GM23338 (cell line): Measurements from ENCODE around the gene SP140L. TPM values are rescaled to one million over a fixed set of nuclear protein-coding genes. Genes with fewer than 3 reads are reported as not detected.

Experiments used
- ATAC-seq: fragments of 200-7000 bp; cut with Tn5 transposase; 3 replicates; pipeline ENCODE4 v1.9.1; 2020
- DNase-seq: peaks from one replicate; pipeline ENCODE4 v3.0.0-alpha.2; 2015; ENCODE audit warnings: low spot score
- H2AFZ ChIP-seq: fragments of 200-600 bp; sonication (generic); 2 replicates; pipeline ENCODE4 v1.8.0; 2016; ENCODE audit warnings: antibody characterized with exemption, mild to moderate bottlenecking, moderate library complexity
- H3F3A ChIP-seq: fragments of 200-600 bp; sonication (generic); replicated peaks from 2 replicates; pipeline ENCODE4 v1.8.0; 2017; ENCODE audit warnings: antibody characterized with exemption, mixed run types, low read depth
- H3K27ac ChIP-seq: fragments of 200-600 bp; sonication (generic); 2 replicates; pipeline ENCODE4 v1.6.1; 2016; ENCODE audit warnings: low read depth
- H3K27me3 ChIP-seq: fragments of 200-600 bp; sonication (generic); 2 replicates; pipeline ENCODE4 v1.8.0; 2016; ENCODE audit warnings: mild to moderate bottlenecking, mixed run types, moderate library complexity; ENCODE audit not compliant: insufficient read depth
- H3K36me3 ChIP-seq: fragments of 200-600 bp; sonication (generic); 2 replicates; pipeline ENCODE4 v1.8.0; 2016; ENCODE audit warnings: mild to moderate bottlenecking; ENCODE audit not compliant: insufficient read depth
- H3K4me1 ChIP-seq: fragments of 200-600 bp; sonication (generic); 2 replicates; pipeline ENCODE4 v1.8.0; 2016; ENCODE audit warnings: mild to moderate bottlenecking, moderate library complexity; ENCODE audit not compliant: insufficient read depth
- H3K4me2 ChIP-seq: fragments of 200-600 bp; sonication (generic); 2 replicates; pipeline ENCODE4 v1.7.1; 2017; ENCODE audit warnings: mixed run types
- H3K4me3 ChIP-seq: fragments of 200-600 bp; sonication (generic); 2 replicates; pipeline ENCODE4 v1.6.1; 2016; ENCODE audit warnings: mixed run types
- H3K79me2 ChIP-seq: fragments of 200-600 bp; sonication (generic); replicated peaks from 2 replicates; pipeline ENCODE4 v1.8.0; 2017; ENCODE audit warnings: mild to moderate bottlenecking; ENCODE audit not compliant: insufficient read depth
- H3K9me2 ChIP-seq: fragments of 200-600 bp; sonication (generic); 2 replicates; pipeline ENCODE4 v1.8.0; 2017; ENCODE audit not compliant: insufficient read depth
- H4K20me1 ChIP-seq: fragments of 200-600 bp; sonication (generic); replicated peaks from 2 replicates; pipeline ENCODE4 v1.8.0; 2017; ENCODE audit warnings: mild to moderate bottlenecking; ENCODE audit not compliant: insufficient read depth
- H3K27ac Mint-ChIP-seq: 2 replicates; pipeline ENCODE4 v1.8.0; 2020; ENCODE audit warnings: inconsistent platforms, mild to moderate bottlenecking, moderate library complexity, mixed read lengths
- H3K27me3 Mint-ChIP-seq: 3 replicates; pipeline ENCODE4 v1.8.0; 2022; ENCODE audit warnings: low read depth, mild to moderate bottlenecking, moderate library complexity, mixed read lengths, inconsistent platforms; ENCODE audit not compliant: insufficient read depth, poor library complexity
- H3K36me3 Mint-ChIP-seq: 3 replicates; pipeline ENCODE4 v1.8.0; 2021; ENCODE audit warnings: low read depth, mild to moderate bottlenecking, inconsistent platforms, moderate library complexity, mixed read lengths
- H3K4me1 Mint-ChIP-seq: 3 replicates; pipeline ENCODE4 v1.8.0; 2020; ENCODE audit warnings: mild to moderate bottlenecking, inconsistent platforms, mixed read lengths
- H3K4me3 Mint-ChIP-seq: 3 replicates; pipeline ENCODE4 v1.8.0; 2021; ENCODE audit warnings: moderate library complexity, mild to moderate bottlenecking, inconsistent platforms, mixed read lengths
- H3K9me3 Mint-ChIP-seq: 3 replicates; pipeline ENCODE4 v1.8.0; 2020; ENCODE audit warnings: moderate library complexity, mild to moderate bottlenecking, inconsistent platforms, mixed read lengths
- EZH2 ChIP-seq: fragments of 200-600 bp; sonication (generic); IDR thresholded peaks from one replicate; pipeline ENCODE4 v1.8.0; 2017; ENCODE audit warnings: antibody characterized with exemption, mild to moderate bottlenecking, low read depth; ENCODE audit not compliant: unreplicated experiment
- EZH2phosphoT487 ChIP-seq: fragments of 200-600 bp; sonication (generic); IDR thresholded peaks from one replicate; pipeline ENCODE4 v1.8.1; 2018; ENCODE audit warnings: antibody characterized with exemption; ENCODE audit not compliant: unreplicated experiment
- NANOG ChIP-seq: IDR thresholded peaks from 2 replicates; pipeline ENCODE4 v1.6.1; 2016; ENCODE audit warnings: antibody characterized with exemption, borderline replicate concordance
- POLR2AphosphoS5 ChIP-seq: IDR thresholded peaks from 2 replicates; pipeline ENCODE4 v1.6.1; 2016; ENCODE audit warnings: antibody characterized with exemption, low read depth
- ZNF462 ChIP-seq: fragments of 250-450 bp; sonication (Bioruptor Pico); IDR thresholded peaks from 2 replicates; pipeline ENCODE4 v1.5.0; 2020; ENCODE audit warnings: mild to moderate bottlenecking, moderate library complexity
- polyA plus RNA-seq: library from polyadenylated mRNA; unstranded; fragments of >200 nt; fragmentation: Nextera tagmentation; extraction: Ambion mirVana; gene quantifications from 2 replicates; pipeline ENCODE4 v1.2.1, GENCODE V29; 2016
- total RNA-seq: library from RNA; depleted of rRNA; stranded (reverse); fragments of >200 nt; shearing (Covaris generic); gene quantifications from 2 replicates; pipeline ENCODE4 v1.2.3, GENCODE V29; 2014
- TF ChIP-seq, protein P1 (sequence below): IDR thresholded peaks from 2 replicates; pipeline ENCODE4 v1.6.1; 2016; ENCODE audit warnings: antibody characterized with exemption
- TF ChIP-seq, protein P2 (sequence below): IDR thresholded peaks from one replicate; pipeline ENCODE4 v1.6.1; 2018; ENCODE audit warnings: antibody characterized with exemption; ENCODE audit not compliant: unreplicated experiment
- TF ChIP-seq, protein P3 (sequence below), 2 experiments: fragments of 200-600 bp in 1 of 2; sonication (generic) in 1 of 2; conservative IDR thresholded peaks; 2 replicates each; pipeline versions ENCODE4 v1.5.1 to v1.6.1; 2016 to 2017; ENCODE audit warnings: antibody characterized with exemption in 2 of 2, low read depth in 2 of 2, mild to moderate bottlenecking in 2 of 2, moderate library complexity in 1 of 2

Gene SP140L
- total and polyA plus RNA-seq, 2 experiments from 2014 or later: 1.3 to 1.7 TPM

GRCh38 chr2:230418341-230419016 lies 91.5 kb downstream of the SP140L start:
- DNase-seq: no peak
- Histone ChIP-seq H2AFZ (0 out of 2 replicates have a peak overlapping the region, but pooled peaks have one; percentile 28), H3K27ac (no peak overlapping the region), H3K36me3 (no peaks in the 10 kb centered on the region), H4K20me1 (no peaks in the 10 kb centered on the region), H3K9me2 (no peaks in the 10 kb centered on the region; the same call in 1 of the 2 replicates), H3K27me3 (no peaks in the 10 kb centered on the region), H3F3A (no peaks in the 10 kb centered on the region), H3K4me2 (no peak overlapping the region), H3K4me1 (no peaks in the 10 kb centered on the region), H3K4me3 (no peak overlapping the region), H3K79me2 (no peaks in the 10 kb centered on the region)
- ATAC-seq: no peak
- H3K36me3 Mint-ChIP-seq: no peaks in the 10 kb centered on the region
- H3K4me1 Mint-ChIP-seq: peaks cover 4% of the 10 kb centered on the region; the same call in 2 of the 3 replicates
- TF ChIP-seq NANOG (no peak), EZH2phosphoT487 (no peak)
- H3K9me3 Mint-ChIP-seq: no peaks in the 10 kb centered on the region
- H3K27me3 Mint-ChIP-seq: peaks cover 2% of the 10 kb centered on the region
- H3K4me3 Mint-ChIP-seq: no peak overlapping the region
- H3K27ac Mint-ChIP-seq: no peak overlapping the region

DNA sequence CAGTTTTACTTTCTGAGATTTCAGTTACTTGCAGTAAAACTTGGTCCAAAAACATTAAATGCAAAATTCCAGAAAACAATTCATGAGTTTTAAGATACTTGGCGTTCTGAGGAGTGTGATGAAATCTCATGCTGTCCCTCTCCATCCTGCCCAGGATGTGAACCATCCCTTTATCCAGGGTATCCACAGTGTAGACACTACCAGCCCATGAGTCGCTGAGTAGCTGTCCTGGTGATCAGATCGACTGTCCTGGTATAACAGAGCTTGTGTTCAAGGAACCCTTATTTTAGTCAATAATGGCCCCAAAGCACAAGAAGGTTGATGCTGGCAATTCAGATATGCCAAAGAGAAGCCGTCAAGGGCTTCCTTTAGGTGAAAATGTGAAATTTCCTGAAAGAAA lies 92.2 kb downstream of the SP140L start:
- H3K27me3 ChIP-seq: no peaks in the 10 kb centered on the region
- H3K9me2 ChIP-seq: no peaks in the 10 kb centered on the region
- Mint-ChIP-seq H3K4me1 (peaks cover 4% of the 10 kb centered on the region; the same call in 2 of the 3 replicates), H3K4me3 (no peak overlapping the region), H3K9me3 (no peaks in the 10 kb centered on the region), H3K27me3 (peaks cover 1% of the 10 kb centered on the region), H3K36me3 (no peaks in the 10 kb centered on the region), H3K27ac (no peak overlapping the region)
- no peak overlapping the region for H3K27ac ChIP-seq
- H3K4me3 ChIP-seq: no peak overlapping the region
- H4K20me1 ChIP-seq: no peaks in the 10 kb centered on the region
- H3K79me2 ChIP-seq: no peaks in the 10 kb centered on the region
- H3K4me1 ChIP-seq: no peaks in the 10 kb centered on the region
- no peaks in the 10 kb centered on the region for H3F3A ChIP-seq
- no peak overlapping the region for H2AFZ ChIP-seq
- DNase-seq: no peak
- no peaks in the 10 kb centered on the region for H3K36me3 ChIP-seq
- no peak for ATAC-seq
- H3K4me2 ChIP-seq: no peak overlapping the region
- TF ChIP-seq POLR2AphosphoS5: no peak
- TF ChIP-seq, protein P1, sequence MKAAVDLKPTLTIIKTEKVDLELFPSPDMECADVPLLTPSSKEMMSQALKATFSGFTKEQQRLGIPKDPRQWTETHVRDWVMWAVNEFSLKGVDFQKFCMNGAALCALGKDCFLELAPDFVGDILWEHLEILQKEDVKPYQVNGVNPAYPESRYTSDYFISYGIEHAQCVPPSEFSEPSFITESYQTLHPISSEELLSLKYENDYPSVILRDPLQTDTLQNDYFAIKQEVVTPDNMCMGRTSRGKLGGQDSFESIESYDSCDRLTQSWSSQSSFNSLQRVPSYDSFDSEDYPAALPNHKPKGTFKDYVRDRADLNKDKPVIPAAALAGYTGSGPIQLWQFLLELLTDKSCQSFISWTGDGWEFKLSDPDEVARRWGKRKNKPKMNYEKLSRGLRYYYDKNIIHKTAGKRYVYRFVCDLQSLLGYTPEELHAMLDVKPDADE: no peak
- TF ChIP-seq, protein P2, sequence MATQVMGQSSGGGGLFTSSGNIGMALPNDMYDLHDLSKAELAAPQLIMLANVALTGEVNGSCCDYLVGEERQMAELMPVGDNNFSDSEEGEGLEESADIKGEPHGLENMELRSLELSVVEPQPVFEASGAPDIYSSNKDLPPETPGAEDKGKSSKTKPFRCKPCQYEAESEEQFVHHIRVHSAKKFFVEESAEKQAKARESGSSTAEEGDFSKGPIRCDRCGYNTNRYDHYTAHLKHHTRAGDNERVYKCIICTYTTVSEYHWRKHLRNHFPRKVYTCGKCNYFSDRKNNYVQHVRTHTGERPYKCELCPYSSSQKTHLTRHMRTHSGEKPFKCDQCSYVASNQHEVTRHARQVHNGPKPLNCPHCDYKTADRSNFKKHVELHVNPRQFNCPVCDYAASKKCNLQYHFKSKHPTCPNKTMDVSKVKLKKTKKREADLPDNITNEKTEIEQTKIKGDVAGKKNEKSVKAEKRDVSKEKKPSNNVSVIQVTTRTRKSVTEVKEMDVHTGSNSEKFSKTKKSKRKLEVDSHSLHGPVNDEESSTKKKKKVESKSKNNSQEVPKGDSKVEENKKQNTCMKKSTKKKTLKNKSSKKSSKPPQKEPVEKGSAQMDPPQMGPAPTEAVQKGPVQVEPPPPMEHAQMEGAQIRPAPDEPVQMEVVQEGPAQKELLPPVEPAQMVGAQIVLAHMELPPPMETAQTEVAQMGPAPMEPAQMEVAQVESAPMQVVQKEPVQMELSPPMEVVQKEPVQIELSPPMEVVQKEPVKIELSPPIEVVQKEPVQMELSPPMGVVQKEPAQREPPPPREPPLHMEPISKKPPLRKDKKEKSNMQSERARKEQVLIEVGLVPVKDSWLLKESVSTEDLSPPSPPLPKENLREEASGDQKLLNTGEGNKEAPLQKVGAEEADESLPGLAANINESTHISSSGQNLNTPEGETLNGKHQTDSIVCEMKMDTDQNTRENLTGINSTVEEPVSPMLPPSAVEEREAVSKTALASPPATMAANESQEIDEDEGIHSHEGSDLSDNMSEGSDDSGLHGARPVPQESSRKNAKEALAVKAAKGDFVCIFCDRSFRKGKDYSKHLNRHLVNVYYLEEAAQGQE: no peak
- no peak for TF ChIP-seq EZH2
- TF ChIP-seq EZH2phosphoT487: no peak
- TF ChIP-seq NANOG: no peak
- TF ChIP-seq ZNF462 (CRISPR knock-in tag): no peak
- TF ChIP-seq, protein P3, sequence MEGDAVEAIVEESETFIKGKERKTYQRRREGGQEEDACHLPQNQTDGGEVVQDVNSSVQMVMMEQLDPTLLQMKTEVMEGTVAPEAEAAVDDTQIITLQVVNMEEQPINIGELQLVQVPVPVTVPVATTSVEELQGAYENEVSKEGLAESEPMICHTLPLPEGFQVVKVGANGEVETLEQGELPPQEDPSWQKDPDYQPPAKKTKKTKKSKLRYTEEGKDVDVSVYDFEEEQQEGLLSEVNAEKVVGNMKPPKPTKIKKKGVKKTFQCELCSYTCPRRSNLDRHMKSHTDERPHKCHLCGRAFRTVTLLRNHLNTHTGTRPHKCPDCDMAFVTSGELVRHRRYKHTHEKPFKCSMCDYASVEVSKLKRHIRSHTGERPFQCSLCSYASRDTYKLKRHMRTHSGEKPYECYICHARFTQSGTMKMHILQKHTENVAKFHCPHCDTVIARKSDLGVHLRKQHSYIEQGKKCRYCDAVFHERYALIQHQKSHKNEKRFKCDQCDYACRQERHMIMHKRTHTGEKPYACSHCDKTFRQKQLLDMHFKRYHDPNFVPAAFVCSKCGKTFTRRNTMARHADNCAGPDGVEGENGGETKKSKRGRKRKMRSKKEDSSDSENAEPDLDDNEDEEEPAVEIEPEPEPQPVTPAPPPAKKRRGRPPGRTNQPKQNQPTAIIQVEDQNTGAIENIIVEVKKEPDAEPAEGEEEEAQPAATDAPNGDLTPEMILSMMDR (conservative IDR thresholded peaks at IDR 0.05; ENCODE audit: low read depth in 2 of 2): no peak
